Lower leg skin (tissue), 3 donors: Measurements from ENCODE around the gene TACR1.

ENCODE experiments used
- CTCF ChIP-seq, 3 donors: fragments of 450-650 bp; IDR thresholded peaks; one replicate each; pipeline ENCODE4 v1.5.1; 2016; ENCODE audit warnings: antibody characterized with exemption in 3 of 3, mild to moderate bottlenecking in 3 of 3, moderate library complexity in 2 of 3
- POLR2A ChIP-seq, 2 donors: fragments of 450-650 bp; IDR thresholded peaks; one replicate each; pipeline ENCODE4 v1.6.1; 2016 to 2017; ENCODE audit warnings: antibody characterized with exemption in 2 of 2, mild to moderate bottlenecking in 1 of 2, moderate library complexity in 1 of 2

- TF ChIP-seq CTCF (IDR thresholded peaks at IDR 0.05) (no peak), POLR2A (IDR thresholded peaks at IDR 0.05) (no peak)
Observed at GRCh38 chr2:75153221-75153620, 46.1 kb downstream of the TACR1 start.
